OCI-LY7 (cell line): ENCODE measurements around the gene ACTL7B. TPM values are rescaled to one million over a fixed set of nuclear protein-coding genes. Genes with fewer than 3 reads are reported as not detected.

Experiments used
- BruUV-seq: library from RNA; stranded (reverse); fragments of 400-500 nt; replicated peaks from 2 replicates; lab custom pipeline; 2021; lab: Mats Ljungman, UMichigan
- CTCF ChIA-PET: fragments of 300-600 bp; sonication (Branson Sonifier 250); formaldehyde crosslinking; loops from one replicate; lab custom pipeline; 2022; ENCODE audit warnings: antibody characterized with exemption; ENCODE audit not compliant: unreplicated experiment; lab: Charles Lee
- POLR2A ChIA-PET: fragments of 300-600 bp; sonication (Branson Sonifier 250); formaldehyde crosslinking; loops from one replicate; lab custom pipeline; 2022; ENCODE audit warnings: antibody characterized with exemption; lab: Charles Lee
- DNase-seq: peaks from one replicate; pipeline ENCODE4 v3.0.0-alpha.2; 2015; ENCODE audit warnings: low spot score
- H2AFZ ChIP-seq: fragments of 200-600 bp; sonication (generic), shearing (Covaris generic); 2 replicates; pipeline ENCODE4 v1.6.1; 2014; ENCODE audit warnings: mild to moderate bottlenecking, antibody characterized with exemption, low read length, moderate library complexity
- H3K27ac ChIP-seq: fragments of 200-600 bp; sonication (generic); 2 replicates; pipeline ENCODE4 v1.5.1; 2014; ENCODE audit warnings: mixed run types, low read depth, mild to moderate bottlenecking, moderate library complexity, low read length, inconsistent platforms; ENCODE audit not compliant: poor library complexity, severe bottlenecking
- H3K36me3 ChIP-seq: fragments of 200-600 bp; sonication (generic); 2 replicates; pipeline ENCODE4 v1.6.1; 2014; ENCODE audit warnings: mild to moderate bottlenecking, antibody characterized with exemption, low read length, moderate library complexity, mixed read lengths; ENCODE audit not compliant: insufficient read depth
- H3K4me1 ChIP-seq: fragments of 200-600 bp; sonication (generic); 2 replicates; pipeline ENCODE4 v1.5.1; 2014; ENCODE audit warnings: mild to moderate bottlenecking, low read length; ENCODE audit not compliant: insufficient read depth, poor library complexity, severe bottlenecking
- H3K4me2 ChIP-seq: fragments of 200-600 bp; sonication (generic); 2 replicates; pipeline ENCODE4 v1.6.1; 2014; ENCODE audit warnings: mild to moderate bottlenecking, low read length
- H3K4me3 ChIP-seq: fragments of 200-600 bp; sonication (generic); 2 replicates; pipeline ENCODE4 v1.5.1; 2014; ENCODE audit warnings: mild to moderate bottlenecking, low read depth, low read length; ENCODE audit not compliant: poor library complexity, severe bottlenecking
- H3K79me2 ChIP-seq: fragments of 200-600 bp; sonication (generic); 2 replicates; pipeline ENCODE4 v1.6.1; 2016; ENCODE audit warnings: low read depth, mild to moderate bottlenecking, low read length, moderate library complexity, mixed read lengths; ENCODE audit not compliant: insufficient read depth
- H3K9me2 ChIP-seq: fragments of 200-600 bp; sonication (generic); 2 replicates; pipeline ENCODE4 v1.6.1; 2016; ENCODE audit warnings: mild to moderate bottlenecking, low read length, mixed read lengths; ENCODE audit not compliant: insufficient read depth
- H3K9me3 ChIP-seq: fragments of 200-600 bp; sonication (generic); 2 replicates; pipeline ENCODE4 v1.6.1; 2014; ENCODE audit warnings: mild to moderate bottlenecking, mixed run types, low read length, mixed read lengths
- H4K20me1 ChIP-seq: fragments of 200-600 bp; sonication (generic); 2 replicates; pipeline ENCODE4 v1.6.1; 2014; ENCODE audit warnings: mild to moderate bottlenecking, antibody characterized with exemption, low read length, moderate library complexity, mixed read lengths; ENCODE audit not compliant: insufficient read depth
- EZH2phosphoT487 ChIP-seq: fragments of 200-600 bp; sonication (generic); IDR thresholded peaks from 2 replicates; pipeline ENCODE4 v1.6.1; 2018; ENCODE audit warnings: low read depth, borderline replicate concordance, mild to moderate bottlenecking, mixed run types, antibody characterized with exemption, low read length, moderate library complexity, mixed read lengths
- intact Hi-C: fragments of 100-400 bp; cut with micrococcal nuclease; formaldehyde crosslinking; loops from one replicate; pipeline ENCODE4 v1.10.0; 2022; ENCODE audit not compliant: unreplicated experiment
- total RNA-seq, 2 experiments: library from RNA; depleted of rRNA in 1 of 2; stranded (reverse); fragments of >200 nt in 1 of 2; shearing (Covaris generic) in 1 of 2; gene quantifications; 2 replicates each; pipeline ENCODE4 v1.2.3, GENCODE V29; 2014 to 2022
- TF ChIP-seq, protein P1 (sequence below): fragments of 200-600 bp; sonication (generic); conservative IDR thresholded peaks from 2 replicates; pipeline ENCODE4 v1.5.1; 2014; ENCODE audit warnings: mild to moderate bottlenecking, antibody characterized with exemption, low read length, moderate library complexity, mixed read lengths

The ACTL7B gene
- total RNA-seq, 2 experiments from 2014 or later = not detected

DNA sequence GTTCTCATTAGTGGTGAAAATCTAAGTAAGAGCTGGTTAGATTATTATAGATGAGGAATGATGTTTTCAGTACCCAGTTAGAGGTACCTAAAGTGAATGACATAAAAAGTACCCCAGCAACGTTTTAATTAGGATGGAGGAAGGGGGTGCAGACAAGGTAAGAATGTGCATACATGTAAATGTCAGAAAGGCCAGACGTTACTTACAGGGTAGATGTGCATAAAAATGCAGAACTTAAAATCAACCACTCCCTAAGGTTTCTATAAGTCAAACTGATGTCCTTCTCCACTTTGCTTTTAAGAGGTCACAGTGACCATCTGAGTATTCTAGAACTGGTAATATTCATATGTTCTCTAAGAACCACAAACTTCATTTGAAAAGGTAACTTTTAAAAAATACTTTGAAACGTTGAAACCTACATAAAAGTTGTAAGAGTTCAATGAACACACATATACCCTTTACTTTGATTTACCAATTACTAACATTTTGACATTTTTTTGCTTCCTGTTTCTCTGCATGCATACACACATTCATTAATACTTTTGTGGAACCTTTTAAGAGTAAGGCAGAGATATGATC, 25.0 kb upstream of the ACTL7B start:
- H3K9me2 ChIP-seq = no peaks in the 10 kb centered on the region
- POLR2A ChIA-PET = no interaction called here

DNA sequence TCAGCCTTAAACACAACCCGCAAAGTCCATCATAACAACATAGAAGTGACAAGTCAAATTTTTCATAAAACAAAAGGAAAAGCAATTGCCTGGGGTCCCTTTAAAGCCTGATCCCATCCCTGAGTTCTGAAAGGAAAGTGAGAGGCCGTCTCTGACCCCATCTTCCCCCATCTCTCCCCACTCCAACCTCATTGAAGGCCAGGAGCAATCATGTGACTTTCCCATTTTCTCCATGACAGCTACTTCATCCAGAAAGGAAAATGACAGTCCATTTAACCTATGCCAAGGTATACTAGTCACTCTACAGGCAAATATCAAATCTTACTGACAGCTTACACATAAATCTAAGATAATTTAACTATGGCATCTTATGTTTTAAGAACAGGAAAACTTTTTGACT, 21.7 kb upstream of the ACTL7B start:
- Histone ChIP-seq H2AFZ (no peak overlapping the region), H3K4me3 (no peak overlapping the region), H3K9me2 (no peaks in the 10 kb centered on the region), H3K4me1 (no peaks in the 10 kb centered on the region), H3K36me3 (peaks cover 94% of the 10 kb centered on the region), H3K79me2 (no peaks in the 10 kb centered on the region), H3K4me2 (no peak overlapping the region), H4K20me1 (no peaks in the 10 kb centered on the region), H3K9me3 (no peaks in the 10 kb centered on the region), H3K27ac (no peak overlapping the region)
- ChIA-PET CTCF (no interaction called here), POLR2A (no interaction called here)
- no TSS peak for BruUV-seq
- DNase-seq = no peak
- intact Hi-C loops = no loop called here
- TF ChIP-seq, protein P1, sequence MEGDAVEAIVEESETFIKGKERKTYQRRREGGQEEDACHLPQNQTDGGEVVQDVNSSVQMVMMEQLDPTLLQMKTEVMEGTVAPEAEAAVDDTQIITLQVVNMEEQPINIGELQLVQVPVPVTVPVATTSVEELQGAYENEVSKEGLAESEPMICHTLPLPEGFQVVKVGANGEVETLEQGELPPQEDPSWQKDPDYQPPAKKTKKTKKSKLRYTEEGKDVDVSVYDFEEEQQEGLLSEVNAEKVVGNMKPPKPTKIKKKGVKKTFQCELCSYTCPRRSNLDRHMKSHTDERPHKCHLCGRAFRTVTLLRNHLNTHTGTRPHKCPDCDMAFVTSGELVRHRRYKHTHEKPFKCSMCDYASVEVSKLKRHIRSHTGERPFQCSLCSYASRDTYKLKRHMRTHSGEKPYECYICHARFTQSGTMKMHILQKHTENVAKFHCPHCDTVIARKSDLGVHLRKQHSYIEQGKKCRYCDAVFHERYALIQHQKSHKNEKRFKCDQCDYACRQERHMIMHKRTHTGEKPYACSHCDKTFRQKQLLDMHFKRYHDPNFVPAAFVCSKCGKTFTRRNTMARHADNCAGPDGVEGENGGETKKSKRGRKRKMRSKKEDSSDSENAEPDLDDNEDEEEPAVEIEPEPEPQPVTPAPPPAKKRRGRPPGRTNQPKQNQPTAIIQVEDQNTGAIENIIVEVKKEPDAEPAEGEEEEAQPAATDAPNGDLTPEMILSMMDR = no peak
- no peak for TF ChIP-seq EZH2phosphoT487

More for the DNA sequence above, 25.0 kb upstream of the ACTL7B start:
- Histone ChIP-seq H3K4me1 (peaks cover 6% of the 10 kb centered on the region), H4K20me1 (no peaks in the 10 kb centered on the region), H3K9me3 (no peaks in the 10 kb centered on the region), H3K4me2 (no peak overlapping the region), H3K27ac (no peak overlapping the region), H3K4me3 (no peak overlapping the region), H3K79me2 (no peaks in the 10 kb centered on the region), H3K36me3 (peaks cover 85% of the 10 kb centered on the region), H2AFZ (no peak overlapping the region)
- CTCF ChIA-PET = no interaction called here
- no TSS peak for BruUV-seq
- TF ChIP-seq, protein P1 = no peak
- TF ChIP-seq EZH2phosphoT487 = no peak
- intact Hi-C loops = no loop called here
- DNase-seq = no peak

DNA sequence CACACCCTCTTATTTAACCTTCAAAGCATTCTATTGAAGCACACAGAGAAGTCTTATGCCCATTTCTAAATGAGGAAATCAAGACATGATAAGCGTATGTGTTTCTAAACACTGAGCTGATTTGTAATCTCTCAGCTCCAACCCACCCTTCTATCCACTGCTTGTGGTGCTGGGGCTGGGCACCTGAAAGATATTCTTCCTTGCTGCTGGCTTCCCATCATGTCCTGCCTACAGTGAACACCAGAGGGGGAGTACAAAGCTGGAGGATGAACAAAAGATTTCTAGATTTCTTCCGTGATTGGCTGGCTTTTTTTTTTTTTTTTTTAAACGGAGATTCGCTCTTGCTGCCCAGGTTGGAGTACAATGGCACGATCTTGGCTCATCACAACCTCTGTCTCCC, 20.6 kb upstream of the ACTL7B start:
- Histone ChIP-seq H3K36me3 (peaks cover 93% of the 10 kb centered on the region), H3K27ac (no peak overlapping the region), H3K4me1 (no peaks in the 10 kb centered on the region), H2AFZ (no peak overlapping the region), H4K20me1 (no peaks in the 10 kb centered on the region), H3K4me3 (no peak overlapping the region), H3K79me2 (no peaks in the 10 kb centered on the region), H3K4me2 (no peak overlapping the region), H3K9me2 (no peaks in the 10 kb centered on the region), H3K9me3 (no peaks in the 10 kb centered on the region)
- BruUV-seq = no TSS peak
- ChIA-PET POLR2A (no interaction called here), CTCF (no interaction called here)
- no peak for DNase-seq
- intact Hi-C loops = no loop called here
- TF ChIP-seq, protein P1 = no peak
- TF ChIP-seq EZH2phosphoT487 = no peak
